Panc1 (cell line): ENCODE data around the gene POLN. TPM values are rescaled to one million over a fixed set of nuclear protein-coding genes. Genes with fewer than 3 reads are reported as not detected.

ENCODE experiments used
- ATAC-seq: fragments of 200-7000 bp; cut with Tn5 transposase; 2 replicates; pipeline ENCODE4 v1.9.1; 2020; ENCODE audit warnings: mild to moderate bottlenecking, moderate library complexity
- BruUV-seq: library from RNA; stranded (reverse); fragments of 400-500 nt; replicated peaks from 2 replicates; lab custom pipeline; 2021; lab: Mats Ljungman, UMichigan
- CTCF ChIA-PET: fragments of 300-600 bp; sonication (Branson Sonifier 250); formaldehyde crosslinking; loops from one replicate; lab custom pipeline; 2022; ENCODE audit warnings: antibody characterized with exemption; lab: Charles Lee
- POLR2A ChIA-PET: fragments of 300-600 bp; sonication (Branson Sonifier 250); formaldehyde crosslinking; loops from one replicate; lab custom pipeline; 2022; ENCODE audit warnings: antibody characterized with exemption; lab: Charles Lee
- DNase-seq: peaks from one replicate; pipeline ENCODE4 v3.0.0-alpha.2; 2010; ENCODE audit warnings: low read depth, low spot score
- H3K27ac ChIP-seq: 2 replicates; pipeline ENCODE4 v1.5.1; 2011; ENCODE audit warnings: mild to moderate bottlenecking, low read length, inconsistent platforms
- H3K27me3 ChIP-seq: fragments of 200-500 bp; sonication (Bioruptor generic); 2 replicates; pipeline ENCODE4 v1.6.0; 2014; ENCODE audit warnings: low read length, inconsistent platforms; ENCODE audit not compliant: control insufficient read depth, insufficient read depth
- H3K36me3 ChIP-seq: fragments of 200-500 bp; sonication (Bioruptor generic); 2 replicates; pipeline ENCODE4 v1.5.1; 2014; ENCODE audit warnings: inconsistent platforms, mild to moderate bottlenecking, low read length, moderate library complexity; ENCODE audit not compliant: control insufficient read depth, insufficient read depth
- H3K4me1 ChIP-seq: 2 replicates; pipeline ENCODE4 v1.5.1; 2011; ENCODE audit warnings: inconsistent platforms, mild to moderate bottlenecking, low read length, moderate library complexity; ENCODE audit not compliant: control insufficient read depth, insufficient read depth
- H3K4me3 ChIP-seq, 2 experiments: 2 replicates each; pipeline ENCODE4 v1.5.1; 2011 to 2012; ENCODE audit warnings: low read depth in 2 of 2, low read length in 2 of 2, mild to moderate bottlenecking in 2 of 2, inconsistent platforms in 1 of 2, moderate library complexity in 1 of 2
- H3K9me3 ChIP-seq: fragments of 200-500 bp; sonication (Bioruptor generic); 2 replicates; pipeline ENCODE4 v1.5.1; 2014; ENCODE audit warnings: low read depth, mild to moderate bottlenecking, inconsistent platforms, low read length, moderate library complexity; ENCODE audit not compliant: control insufficient read depth, insufficient read depth
- POLR2AphosphoS5 ChIP-seq: IDR thresholded peaks from 2 replicates; pipeline ENCODE4 v1.6.1; 2012; ENCODE audit warnings: mild to moderate bottlenecking, low read depth, low read length, moderate library complexity
- SIN3A ChIP-seq: IDR thresholded peaks from 2 replicates; pipeline ENCODE4 v1.6.1; 2012; ENCODE audit warnings: low read depth, mild to moderate bottlenecking, low read length, moderate library complexity, borderline replicate concordance; ENCODE audit not compliant: insufficient read depth
- TCF7L2 ChIP-seq: IDR thresholded peaks from 2 replicates; pipeline ENCODE4 v1.6.1; 2011; ENCODE audit warnings: mild to moderate bottlenecking, low read depth, low read length, inconsistent platforms
- in situ Hi-C: cut with HindIII; loops from 2 replicates; pipeline ENCODE4 v1.10.0; 2016; ENCODE audit warnings: low sequenced_read_pairs, low pct_unique_long_range_greater_than_20kb
- intact Hi-C: fragments of 100-400 bp; cut with micrococcal nuclease; formaldehyde crosslinking; loops from one replicate; pipeline ENCODE4 v1.10.0; 2022; ENCODE audit not compliant: unreplicated experiment
- total RNA-seq: library from RNA; stranded (reverse); gene quantifications from one replicate; pipeline ENCODE4 v1.2.1, GENCODE V29; 2021; ENCODE audit not compliant: unreplicated experiment
- TF ChIP-seq, protein P1 (sequence below): fragments of 450-650 bp; IDR thresholded peaks from 2 replicates; pipeline ENCODE4 v1.5.1; 2017; ENCODE audit warnings: mild to moderate bottlenecking
- TF ChIP-seq, protein P2 (sequence below), 2 experiments: IDR thresholded peaks; 2 replicates each; pipeline ENCODE4 v1.6.1; 2011 to 2012; ENCODE audit warnings: low read depth in 2 of 2, control low read depth in 1 of 2, low read length in 1 of 2, mild to moderate bottlenecking in 1 of 2, moderate library complexity in 1 of 2; ENCODE audit not compliant: insufficient read depth in 1 of 2

POLN gene
- total RNA-seq, 1 experiment from 2014 or later = 4.3 TPM

DNA sequence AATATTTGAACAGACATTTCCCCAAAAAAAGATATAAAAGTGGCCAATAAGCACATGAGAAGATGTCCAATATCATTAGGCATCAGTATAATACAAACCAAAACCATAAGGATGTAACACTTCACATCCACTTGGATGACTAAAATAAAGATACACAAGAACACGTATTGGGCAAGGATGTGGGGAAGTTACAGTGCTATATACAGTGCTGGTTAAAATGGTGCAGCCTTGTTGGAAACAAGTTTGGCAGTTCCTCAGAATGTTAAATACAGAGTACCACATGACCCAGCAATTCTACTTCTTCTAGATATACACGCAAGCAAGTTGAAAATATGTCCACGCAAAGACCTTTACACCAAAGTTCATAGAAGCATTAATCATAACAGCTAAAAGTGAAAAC is 58.9 kb downstream of the POLN start:
- H3K4me3 ChIP-seq = no peak overlapping the region
- no peaks in the 10 kb centered on the region for H3K36me3 ChIP-seq
- no peaks in the 10 kb centered on the region for H3K27me3 ChIP-seq
- DNase-seq (no peak), ATAC-seq (no peak)
- no peaks in the 10 kb centered on the region for H3K4me1 ChIP-seq
- no peak for TF ChIP-seq SIN3A
- TF ChIP-seq POLR2AphosphoS5 = no peak
- TF ChIP-seq, protein P1, sequence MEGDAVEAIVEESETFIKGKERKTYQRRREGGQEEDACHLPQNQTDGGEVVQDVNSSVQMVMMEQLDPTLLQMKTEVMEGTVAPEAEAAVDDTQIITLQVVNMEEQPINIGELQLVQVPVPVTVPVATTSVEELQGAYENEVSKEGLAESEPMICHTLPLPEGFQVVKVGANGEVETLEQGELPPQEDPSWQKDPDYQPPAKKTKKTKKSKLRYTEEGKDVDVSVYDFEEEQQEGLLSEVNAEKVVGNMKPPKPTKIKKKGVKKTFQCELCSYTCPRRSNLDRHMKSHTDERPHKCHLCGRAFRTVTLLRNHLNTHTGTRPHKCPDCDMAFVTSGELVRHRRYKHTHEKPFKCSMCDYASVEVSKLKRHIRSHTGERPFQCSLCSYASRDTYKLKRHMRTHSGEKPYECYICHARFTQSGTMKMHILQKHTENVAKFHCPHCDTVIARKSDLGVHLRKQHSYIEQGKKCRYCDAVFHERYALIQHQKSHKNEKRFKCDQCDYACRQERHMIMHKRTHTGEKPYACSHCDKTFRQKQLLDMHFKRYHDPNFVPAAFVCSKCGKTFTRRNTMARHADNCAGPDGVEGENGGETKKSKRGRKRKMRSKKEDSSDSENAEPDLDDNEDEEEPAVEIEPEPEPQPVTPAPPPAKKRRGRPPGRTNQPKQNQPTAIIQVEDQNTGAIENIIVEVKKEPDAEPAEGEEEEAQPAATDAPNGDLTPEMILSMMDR = no peak
- TF ChIP-seq, protein P2, sequence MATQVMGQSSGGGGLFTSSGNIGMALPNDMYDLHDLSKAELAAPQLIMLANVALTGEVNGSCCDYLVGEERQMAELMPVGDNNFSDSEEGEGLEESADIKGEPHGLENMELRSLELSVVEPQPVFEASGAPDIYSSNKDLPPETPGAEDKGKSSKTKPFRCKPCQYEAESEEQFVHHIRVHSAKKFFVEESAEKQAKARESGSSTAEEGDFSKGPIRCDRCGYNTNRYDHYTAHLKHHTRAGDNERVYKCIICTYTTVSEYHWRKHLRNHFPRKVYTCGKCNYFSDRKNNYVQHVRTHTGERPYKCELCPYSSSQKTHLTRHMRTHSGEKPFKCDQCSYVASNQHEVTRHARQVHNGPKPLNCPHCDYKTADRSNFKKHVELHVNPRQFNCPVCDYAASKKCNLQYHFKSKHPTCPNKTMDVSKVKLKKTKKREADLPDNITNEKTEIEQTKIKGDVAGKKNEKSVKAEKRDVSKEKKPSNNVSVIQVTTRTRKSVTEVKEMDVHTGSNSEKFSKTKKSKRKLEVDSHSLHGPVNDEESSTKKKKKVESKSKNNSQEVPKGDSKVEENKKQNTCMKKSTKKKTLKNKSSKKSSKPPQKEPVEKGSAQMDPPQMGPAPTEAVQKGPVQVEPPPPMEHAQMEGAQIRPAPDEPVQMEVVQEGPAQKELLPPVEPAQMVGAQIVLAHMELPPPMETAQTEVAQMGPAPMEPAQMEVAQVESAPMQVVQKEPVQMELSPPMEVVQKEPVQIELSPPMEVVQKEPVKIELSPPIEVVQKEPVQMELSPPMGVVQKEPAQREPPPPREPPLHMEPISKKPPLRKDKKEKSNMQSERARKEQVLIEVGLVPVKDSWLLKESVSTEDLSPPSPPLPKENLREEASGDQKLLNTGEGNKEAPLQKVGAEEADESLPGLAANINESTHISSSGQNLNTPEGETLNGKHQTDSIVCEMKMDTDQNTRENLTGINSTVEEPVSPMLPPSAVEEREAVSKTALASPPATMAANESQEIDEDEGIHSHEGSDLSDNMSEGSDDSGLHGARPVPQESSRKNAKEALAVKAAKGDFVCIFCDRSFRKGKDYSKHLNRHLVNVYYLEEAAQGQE (IDR thresholded peaks at IDR 0.05; ENCODE audit: insufficient read depth in 1 of 2, low read depth in 2 of 2, low read length in 1 of 2) = no peak
- TF ChIP-seq TCF7L2 = no peak
- no peak overlapping the region for H3K27ac ChIP-seq
- ChIA-PET POLR2A (no interaction called here), CTCF (no interaction called here)
- no TSS peak for BruUV-seq
- in situ Hi-C loops (no loop called here), intact Hi-C loops (no loop called here)
- H3K9me3 ChIP-seq = no peaks in the 10 kb centered on the region

DNA sequence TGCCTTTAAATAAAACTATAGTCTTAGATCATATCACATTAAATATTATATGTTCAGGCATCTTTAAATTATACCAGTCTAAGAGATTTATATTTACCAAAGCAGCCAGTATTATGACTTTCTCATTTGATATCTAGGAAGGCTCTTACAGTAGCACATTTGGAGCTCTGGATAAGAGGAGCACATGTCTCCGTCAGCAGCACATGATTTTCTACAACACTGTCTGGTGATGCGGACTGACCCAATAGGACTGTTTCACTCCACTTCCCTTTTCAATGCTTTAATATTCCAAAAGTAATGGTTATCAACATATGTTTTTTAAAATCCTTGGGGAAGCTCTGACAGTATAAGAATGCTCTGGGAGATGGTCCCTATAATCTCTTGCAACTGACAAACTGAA is 61.5 kb downstream of the POLN start:
- H3K4me3 ChIP-seq = no peak overlapping the region
- ATAC-seq (no peak), DNase-seq (no peak)
- in situ Hi-C loops (no loop called here), intact Hi-C loops (no loop called here)
- no peak overlapping the region for H3K27ac ChIP-seq
- H3K9me3 ChIP-seq = no peaks in the 10 kb centered on the region
- POLR2A ChIA-PET = no interaction called here
- H3K36me3 ChIP-seq = no peaks in the 10 kb centered on the region
- no peaks in the 10 kb centered on the region for H3K4me1 ChIP-seq
- BruUV-seq = no TSS peak
- H3K27me3 ChIP-seq = no peaks in the 10 kb centered on the region
- CTCF ChIA-PET = no interaction called here
- TF ChIP-seq, protein P1 = no peak
- TF ChIP-seq TCF7L2 (no peak), POLR2AphosphoS5 (no peak), SIN3A (no peak)
- TF ChIP-seq, protein P2 (IDR thresholded peaks at IDR 0.05; ENCODE audit: insufficient read depth in 1 of 2, low read depth in 2 of 2, low read length in 1 of 2) = no peak
